ENCODE data around the gene IFNGR2. TPM values are rescaled to one million over a fixed set of nuclear protein-coding genes. Genes with fewer than 3 reads are reported as not detected.

Gene IFNGR2
- total and polyA plus RNA-seq, 12 donors, result 27.4 to 71.3 (median 35.3) TPM

GRCh38 chr21:33414926-33415325 is 11.7 kb downstream of the IFNGR2 start:
- H3K27ac ChIP-seq, result no peak overlapping the region
- peaks cover 0 to 93% (median 16%) of the 10 kb centered on the region in 9 donors for H3K36me3 ChIP-seq
- DNase-seq (no peak), ATAC-seq (no peak)
- H3K4me3 ChIP-seq, result no peak overlapping the region
- no peaks in the 10 kb centered on the region for H3K9me3 ChIP-seq
- H3K27me3 ChIP-seq, result no peaks in the 10 kb centered on the region
- TF ChIP-seq, protein P1, sequence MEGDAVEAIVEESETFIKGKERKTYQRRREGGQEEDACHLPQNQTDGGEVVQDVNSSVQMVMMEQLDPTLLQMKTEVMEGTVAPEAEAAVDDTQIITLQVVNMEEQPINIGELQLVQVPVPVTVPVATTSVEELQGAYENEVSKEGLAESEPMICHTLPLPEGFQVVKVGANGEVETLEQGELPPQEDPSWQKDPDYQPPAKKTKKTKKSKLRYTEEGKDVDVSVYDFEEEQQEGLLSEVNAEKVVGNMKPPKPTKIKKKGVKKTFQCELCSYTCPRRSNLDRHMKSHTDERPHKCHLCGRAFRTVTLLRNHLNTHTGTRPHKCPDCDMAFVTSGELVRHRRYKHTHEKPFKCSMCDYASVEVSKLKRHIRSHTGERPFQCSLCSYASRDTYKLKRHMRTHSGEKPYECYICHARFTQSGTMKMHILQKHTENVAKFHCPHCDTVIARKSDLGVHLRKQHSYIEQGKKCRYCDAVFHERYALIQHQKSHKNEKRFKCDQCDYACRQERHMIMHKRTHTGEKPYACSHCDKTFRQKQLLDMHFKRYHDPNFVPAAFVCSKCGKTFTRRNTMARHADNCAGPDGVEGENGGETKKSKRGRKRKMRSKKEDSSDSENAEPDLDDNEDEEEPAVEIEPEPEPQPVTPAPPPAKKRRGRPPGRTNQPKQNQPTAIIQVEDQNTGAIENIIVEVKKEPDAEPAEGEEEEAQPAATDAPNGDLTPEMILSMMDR (IDR thresholded peaks at IDR 0.05), result no peak
- intact Hi-C loops (cut with DNase I), result no loop called here
- H3K4me1 ChIP-seq, result peaks cover 0 to 47% (median 31%) of the 10 kb centered on the region in 9 donors
- WGBS, 2 donors, result 81 to 84% methylated on average over 11 of the region's 11 CpGs

DNA sequence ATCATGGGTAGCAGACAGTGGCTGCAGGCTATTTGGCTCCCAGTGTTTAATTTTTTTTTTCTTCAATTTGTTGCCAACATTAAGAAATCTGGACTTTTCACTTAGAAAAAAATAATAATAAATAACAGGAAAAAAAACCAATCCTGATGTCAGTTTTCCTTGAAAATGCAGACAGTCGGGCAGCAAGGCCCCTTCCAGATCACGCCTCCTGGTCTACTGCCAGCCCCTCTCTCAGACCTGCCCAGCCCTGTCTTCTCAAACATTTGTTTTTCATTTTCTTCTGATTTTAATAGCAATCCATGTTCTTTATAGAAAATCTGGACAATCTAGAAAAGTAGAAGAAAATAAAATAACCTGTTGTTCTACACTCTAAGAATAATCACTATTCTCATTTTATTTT is 15.5 kb downstream of the IFNGR2 start:
- TF ChIP-seq, protein P1 (IDR thresholded peaks at IDR 0.05), result no peak
- no peak overlapping the region for H3K4me3 ChIP-seq
- no peaks in the 10 kb centered on the region for H3K9me3 ChIP-seq
- intact Hi-C loops (cut with DNase I), result no loop called here
- DNase-seq, result peak; percentile 53 to 55
- H3K27me3 ChIP-seq, result no peaks in the 10 kb centered on the region
- peak overlapping the region in 5 of 10 donors; percentile 26 to 73 (median 30) for H3K27ac ChIP-seq
- WGBS, 2 donors, result 51 to 58% methylated on average over 2 of the region's 2 CpGs
- peaks cover 0 to 98% (median 33%) of the 10 kb centered on the region in 9 donors for H3K36me3 ChIP-seq
- peaks cover 0 to 25% (median 9%) of the 10 kb centered on the region in 9 donors for H3K4me1 ChIP-seq
- ATAC-seq, result peak in 6 of 8 donors; percentile 34 to 86 (median 60)

GRCh38 chr21:33419538-33420123 is 16.4 kb downstream of the IFNGR2 start:
- DNase-seq (no peak), ATAC-seq (peak in 7 of 8 donors; percentile 53 to 95 (median 74))
- Histone ChIP-seq H3K36me3 (peaks cover 0 to 100% (median 42%) of the 10 kb centered on the region in 9 donors), H3K9me3 (no peaks in the 10 kb centered on the region), H3K27me3 (no peaks in the 10 kb centered on the region), H3K27ac (peak overlapping the region in 5 of 10 donors; percentile 19 to 73 (median 27)), H3K4me1 (peaks cover 0 to 24% (median 9%) of the 10 kb centered on the region in 9 donors), H3K4me3 (no peak overlapping the region)
- TF ChIP-seq, protein P1 (IDR thresholded peaks at IDR 0.05), result no peak
- WGBS, 2 donors, result 83 to 85% methylated on average over 12 of the region's 12 CpGs
- intact Hi-C loops (cut with DNase I), result no loop called here

DNA sequence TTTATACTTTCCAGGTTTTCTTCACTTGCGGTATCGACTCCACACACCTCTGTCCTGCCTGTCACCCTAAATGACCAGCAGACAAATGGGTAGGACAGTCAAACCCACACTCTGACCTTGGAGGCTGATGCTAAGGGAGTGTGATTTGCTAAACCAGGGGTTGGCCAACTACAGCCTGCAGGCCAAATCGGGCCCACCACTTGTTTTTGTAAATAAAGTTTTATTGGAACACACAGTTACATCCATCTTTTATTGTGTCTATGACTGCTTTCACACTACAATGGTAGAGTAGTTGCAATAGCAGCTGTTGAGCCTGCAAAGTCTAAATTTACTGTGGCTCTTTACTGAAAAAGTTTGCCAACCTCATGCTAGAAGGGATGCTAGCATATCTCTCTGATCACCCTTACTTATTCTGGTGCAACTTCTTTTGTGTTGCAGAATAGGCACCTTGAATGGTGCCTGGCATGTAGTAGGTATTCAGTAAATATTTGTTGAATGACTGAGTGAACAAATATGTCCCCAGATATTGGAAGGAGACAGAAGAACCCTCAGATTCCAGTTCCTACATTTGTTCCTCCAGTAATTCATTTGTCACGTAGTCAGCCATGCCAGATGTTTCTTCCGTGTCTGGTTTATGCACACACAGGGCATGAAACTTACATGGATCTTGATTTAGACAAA is 18.6 kb downstream of the IFNGR2 start:
- peaks cover 0 to 24% (median 9%) of the 10 kb centered on the region in 9 donors for H3K4me1 ChIP-seq
- no peaks in the 10 kb centered on the region for H3K9me3 ChIP-seq
- WGBS, 2 donors, result 96 to 97% methylated on average over 5 of the region's 5 CpGs
- H3K27ac ChIP-seq, result no peak overlapping the region
- no peak for DNase-seq
- H3K4me3 ChIP-seq, result no peak overlapping the region
- TF ChIP-seq, protein P1 (IDR thresholded peaks at IDR 0.05), result no peak
- intact Hi-C loops (cut with DNase I), result no loop called here
- peaks cover 0 to 100% (median 50%) of the 10 kb centered on the region in 9 donors for H3K36me3 ChIP-seq
- no peaks in the 10 kb centered on the region for H3K27me3 ChIP-seq
- ATAC-seq, result no peak

Data from heart right ventricle (tissue), 16 donors.